ENCODE results near the gene SAP30BP.

The SAP30BP gene

DNA sequence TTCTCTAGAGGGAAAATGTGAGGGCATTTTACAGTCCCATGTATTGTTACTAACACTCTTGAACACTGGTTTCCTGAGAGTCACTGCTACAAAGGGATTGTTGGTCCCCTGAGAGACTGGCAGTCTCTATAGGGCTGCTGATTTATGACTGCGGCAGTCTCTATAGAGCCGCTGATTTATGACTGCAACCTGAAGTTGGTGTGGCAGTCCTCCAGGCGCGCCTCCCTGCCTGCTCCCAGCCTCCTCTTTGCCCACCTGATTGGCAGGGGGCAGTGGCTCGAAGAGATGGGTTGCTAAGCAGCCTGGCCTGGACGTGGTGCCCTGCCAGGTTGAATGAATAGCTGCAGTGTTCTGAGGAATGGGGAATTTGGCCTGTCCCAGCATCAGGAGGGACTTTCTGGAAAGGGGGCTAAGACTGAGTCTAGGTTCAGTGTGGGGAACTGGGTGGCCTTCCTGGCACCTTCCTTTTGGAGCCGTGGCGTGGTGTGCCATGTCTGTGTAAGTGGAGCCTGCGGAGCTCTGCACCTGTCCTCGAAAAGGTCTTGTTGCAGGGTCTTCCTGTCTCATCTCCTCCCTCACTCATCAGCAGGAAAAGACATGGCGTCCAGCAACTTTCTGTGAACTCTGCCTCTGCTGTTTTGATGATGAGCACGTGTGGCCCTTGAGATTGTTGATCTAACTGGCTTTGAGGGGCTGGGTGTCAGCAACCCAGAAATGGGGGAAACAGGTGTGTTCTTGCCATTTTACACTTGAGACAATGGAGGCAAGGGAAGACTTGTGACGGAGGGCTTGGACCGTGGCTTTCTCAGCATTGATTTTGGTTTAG lies 24.9 kb downstream of the SAP30BP start:
- DNase-seq = no peak

DNA sequence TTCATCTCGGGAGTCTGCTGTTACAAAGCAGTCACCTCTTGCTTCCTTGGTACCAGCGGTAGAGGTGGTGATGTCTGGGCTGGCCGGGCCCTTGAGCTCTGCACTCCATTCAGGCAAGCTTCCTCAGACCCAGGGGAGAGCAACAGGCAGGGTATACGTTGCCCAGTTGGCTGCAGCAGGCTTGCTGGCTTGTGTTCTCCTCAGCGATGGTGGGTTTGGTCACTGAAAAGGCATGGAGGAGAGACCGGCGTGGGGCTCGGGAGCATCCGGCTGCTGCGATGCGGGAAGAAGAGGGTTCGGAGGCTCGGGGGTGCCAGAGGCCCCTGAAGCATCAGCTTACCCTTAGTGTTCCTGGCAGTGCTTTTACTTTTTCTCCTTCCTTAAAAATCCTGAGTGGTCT lies 25.8 kb downstream of the SAP30BP start:
- DNase-seq = no peak

DNA sequence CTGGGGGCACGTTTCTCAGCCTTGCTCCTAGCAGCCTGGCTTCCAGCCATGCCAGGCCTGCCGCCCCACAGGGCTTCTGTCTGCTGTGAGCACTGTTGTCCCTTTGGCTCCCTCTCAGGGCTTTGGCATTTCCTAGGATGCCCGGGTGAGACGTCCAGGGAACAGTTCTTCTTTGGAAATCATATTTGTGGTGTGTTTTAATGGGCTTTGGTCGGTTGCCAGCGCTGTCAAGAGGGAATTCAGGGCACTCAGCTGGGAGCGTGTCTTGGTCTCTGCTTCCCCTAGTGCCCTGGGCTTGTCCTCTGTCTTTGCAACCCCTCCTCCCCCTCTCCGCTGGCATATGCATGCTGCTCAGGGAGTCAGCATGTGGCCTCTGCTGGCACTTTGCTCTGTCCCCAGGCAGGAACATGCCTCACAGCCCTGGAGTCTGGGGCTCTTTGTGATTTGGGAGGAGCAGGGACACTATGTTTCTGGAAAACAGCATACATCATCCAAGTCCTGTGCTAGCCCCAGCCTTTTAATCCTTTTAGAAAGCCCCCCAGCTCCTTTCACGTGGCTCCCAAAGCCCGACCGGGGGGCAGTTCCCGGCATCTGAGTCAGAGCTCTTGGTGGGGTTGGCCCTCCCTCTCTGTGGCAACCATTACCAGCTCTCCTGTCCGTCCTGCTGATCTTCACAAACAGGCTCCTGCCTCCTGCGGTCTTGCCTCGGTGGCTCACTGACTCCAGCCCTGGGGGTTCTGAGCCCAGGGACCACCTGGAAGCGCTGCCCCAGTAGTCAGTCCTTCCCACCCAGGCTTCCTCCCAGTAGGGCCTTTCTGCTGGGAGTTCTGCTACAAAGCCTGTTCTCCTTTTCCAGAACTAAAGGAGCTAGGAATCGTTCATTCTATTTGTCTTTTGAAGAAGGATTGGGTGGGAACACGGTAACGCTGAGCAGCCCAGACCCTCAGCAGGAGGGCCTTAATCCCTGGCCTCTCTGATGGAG lies 26.7 kb downstream of the SAP30BP start:
- peak; percentile 24 for DNase-seq

DNA sequence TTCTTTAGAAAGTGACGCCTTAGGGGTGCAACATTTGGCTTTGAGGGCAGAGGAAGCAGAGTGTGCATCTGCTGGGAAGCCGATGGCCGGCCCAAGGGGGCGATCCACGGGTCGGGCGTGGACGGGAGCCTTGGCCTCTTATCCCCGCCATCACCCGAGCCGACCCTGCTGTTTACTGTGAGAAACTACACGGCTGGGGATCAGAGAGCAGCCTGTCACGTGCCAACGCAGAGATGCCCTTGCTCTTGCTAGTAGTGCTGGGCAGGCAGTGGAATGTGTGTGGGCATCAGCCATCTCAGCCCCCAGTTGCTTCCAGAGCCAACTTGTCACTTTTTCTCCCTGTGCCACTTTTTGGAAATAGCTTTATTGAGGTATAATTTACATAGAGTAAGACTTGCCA lies 27.4 kb downstream of the SAP30BP start:
- DNase-seq = no peak

DNA sequence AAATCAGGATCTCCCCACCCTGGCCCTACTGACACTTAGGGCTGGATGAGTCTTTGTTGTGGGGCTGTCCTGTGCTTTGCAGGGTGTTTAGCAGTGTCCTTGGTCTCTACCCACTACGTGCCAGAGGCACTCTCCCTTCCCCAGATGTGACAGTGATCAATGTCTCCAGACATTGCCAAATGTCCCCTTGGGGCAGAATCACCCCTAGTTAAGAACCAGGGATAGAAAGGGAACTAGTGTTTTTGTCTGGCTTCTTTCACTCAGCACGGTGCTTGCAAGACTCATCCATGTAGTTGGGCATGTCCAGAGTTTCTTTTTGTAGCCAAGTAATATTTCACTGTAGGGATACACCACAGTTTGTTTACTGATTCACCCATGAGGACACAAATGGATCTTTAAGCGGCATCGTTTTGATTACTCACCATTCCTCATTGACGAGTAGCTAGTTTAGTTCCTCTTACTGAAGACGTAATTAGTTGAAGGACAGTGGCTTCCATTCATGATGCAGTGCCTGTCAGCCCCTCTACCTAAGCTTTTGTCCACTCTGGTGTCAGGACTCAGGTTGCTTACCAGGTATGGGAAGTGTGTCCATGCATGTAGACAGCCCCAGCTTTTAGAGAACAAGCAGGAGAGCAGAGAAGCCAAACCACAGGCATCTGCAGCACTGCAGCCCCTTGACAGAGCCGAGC lies 28.1 kb downstream of the SAP30BP start:
- DNase-seq = no peak

DNA sequence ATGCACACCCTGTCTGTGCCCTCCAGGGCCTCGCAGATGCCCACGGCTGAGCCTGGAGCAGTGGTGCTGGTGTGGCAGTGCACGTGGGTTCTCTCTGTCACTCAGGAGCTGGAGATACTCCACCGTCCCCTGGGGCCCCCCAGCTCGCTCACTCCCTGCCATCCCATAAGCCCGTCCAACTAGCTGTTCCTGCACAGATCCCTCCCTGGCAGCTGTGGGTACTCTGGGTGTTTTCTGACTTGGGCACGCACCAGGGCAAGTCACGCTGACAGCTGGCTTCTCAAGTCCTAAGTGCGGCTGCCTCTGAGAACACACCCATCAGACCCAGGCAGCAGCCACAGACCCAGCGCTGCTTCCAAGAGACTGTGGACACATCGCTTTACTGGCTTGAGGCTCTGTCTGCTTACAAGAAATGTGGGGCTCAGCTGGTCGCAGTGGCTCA lies 28.7 kb downstream of the SAP30BP start:
- DNase-seq = no peak

DNA sequence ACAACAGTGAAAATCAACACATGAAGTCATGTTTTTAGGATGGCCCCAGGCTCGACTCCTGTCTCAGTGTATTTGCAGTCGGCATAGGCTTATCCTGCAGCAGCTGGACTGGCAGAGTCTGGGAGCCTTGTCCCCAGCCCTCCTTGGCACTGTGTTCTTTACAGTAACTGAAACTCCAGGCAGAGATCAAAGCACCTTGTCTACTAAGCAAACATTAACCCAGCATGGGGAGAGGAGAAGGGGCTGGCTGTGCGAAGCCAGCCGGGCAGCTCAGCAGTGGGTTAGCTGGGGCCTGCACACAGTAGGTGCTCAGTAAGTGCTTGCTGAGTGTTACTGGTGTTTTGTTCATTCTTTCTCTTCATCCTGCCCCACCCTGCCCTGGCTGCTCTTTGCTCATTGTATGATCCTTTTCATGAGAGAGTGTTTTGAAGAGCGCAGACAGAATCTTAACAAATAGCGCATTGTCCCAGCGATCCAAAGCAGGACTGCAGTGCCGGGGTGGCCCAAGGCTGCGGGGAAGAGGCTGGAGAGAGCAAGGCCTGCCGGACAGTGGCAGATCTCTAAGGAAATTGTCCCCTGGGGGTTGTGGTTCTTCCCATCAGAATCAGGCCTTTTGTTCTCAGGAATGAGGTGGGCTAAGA lies 30.6 kb downstream of the SAP30BP start:
- no peak for DNase-seq

DNA sequence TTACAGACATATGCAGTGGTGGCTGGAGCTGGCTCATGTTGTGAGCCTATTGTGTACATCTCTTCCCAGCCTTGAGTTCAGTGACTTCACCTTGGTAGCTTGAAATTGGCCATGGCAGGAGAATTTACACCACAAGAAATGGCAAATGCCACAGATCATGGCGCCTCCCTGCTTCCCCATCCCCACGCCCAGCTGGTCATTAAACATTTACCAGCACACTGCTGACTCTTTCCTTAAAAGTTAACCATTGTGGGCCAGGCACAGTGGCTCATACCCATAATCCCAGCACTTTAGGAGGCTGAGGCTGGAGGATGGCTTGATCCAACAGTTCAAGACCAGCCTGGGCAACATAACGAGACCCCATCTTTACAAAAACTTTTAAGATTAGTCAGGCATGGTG lies 31.5 kb downstream of the SAP30BP start:
- DNase-seq = no peak

DNA sequence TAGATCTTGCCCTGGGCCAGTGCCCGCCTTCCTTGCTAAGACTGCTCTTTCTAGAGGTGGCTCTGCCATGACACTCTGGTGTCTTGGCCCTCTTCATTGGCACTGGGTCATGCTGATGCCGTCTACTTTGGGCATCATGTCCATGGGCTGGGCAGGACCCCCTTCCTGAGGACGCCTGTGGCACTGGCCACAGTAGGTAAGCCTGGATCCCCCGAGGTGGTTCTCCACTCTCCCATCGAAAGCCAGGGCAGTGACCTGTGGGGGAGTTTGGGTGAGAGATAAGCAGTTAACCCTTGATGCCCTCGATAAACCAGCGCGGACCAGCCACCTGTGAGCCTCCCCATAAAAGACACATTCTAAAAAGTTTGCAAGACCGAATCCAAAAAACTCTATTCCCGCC lies 34.1 kb downstream of the SAP30BP start:
- no peak for DNase-seq

DNA sequence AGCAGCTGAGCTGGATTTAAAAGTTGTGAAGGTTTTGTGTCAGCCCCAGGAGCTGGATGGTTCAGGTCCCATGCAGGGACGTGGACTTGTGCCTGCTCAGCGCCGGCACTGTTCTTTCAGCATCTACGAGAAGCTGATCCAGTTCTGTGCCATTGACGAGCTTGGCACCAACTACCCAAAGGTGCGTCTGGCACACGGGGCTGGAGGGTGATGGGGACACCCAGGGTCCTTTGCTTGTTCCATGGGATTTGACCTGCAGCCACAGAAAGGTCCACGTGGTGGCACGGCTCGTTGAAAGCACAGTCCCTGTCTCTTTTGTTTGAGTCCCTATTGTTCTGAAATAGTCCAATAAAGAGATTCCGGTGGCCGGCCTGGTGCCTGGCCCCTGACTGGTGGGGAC lies 36.1 kb downstream of the SAP30BP start:
- DNase-seq = no peak

DNA sequence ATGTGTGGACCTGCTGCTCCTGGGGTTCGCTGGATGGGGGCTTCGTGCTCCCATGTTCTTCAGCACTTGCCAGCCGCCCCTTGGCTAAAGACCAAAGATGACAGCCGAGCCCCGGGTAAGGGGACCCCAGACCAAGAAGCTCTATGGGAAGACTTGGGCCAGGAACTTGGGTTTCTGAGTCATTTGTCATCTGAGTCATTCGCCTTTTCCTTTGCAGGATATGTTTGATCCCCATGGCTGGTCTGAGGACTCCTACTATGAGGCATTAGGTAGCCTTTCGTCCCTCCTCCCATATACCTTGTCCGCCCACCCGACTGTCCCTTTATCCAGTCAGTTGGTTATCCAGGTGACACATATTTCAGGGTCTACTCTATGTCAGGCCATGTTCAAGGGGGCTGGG lies 36.5 kb downstream of the SAP30BP start:
- no peak for DNase-seq

DNA sequence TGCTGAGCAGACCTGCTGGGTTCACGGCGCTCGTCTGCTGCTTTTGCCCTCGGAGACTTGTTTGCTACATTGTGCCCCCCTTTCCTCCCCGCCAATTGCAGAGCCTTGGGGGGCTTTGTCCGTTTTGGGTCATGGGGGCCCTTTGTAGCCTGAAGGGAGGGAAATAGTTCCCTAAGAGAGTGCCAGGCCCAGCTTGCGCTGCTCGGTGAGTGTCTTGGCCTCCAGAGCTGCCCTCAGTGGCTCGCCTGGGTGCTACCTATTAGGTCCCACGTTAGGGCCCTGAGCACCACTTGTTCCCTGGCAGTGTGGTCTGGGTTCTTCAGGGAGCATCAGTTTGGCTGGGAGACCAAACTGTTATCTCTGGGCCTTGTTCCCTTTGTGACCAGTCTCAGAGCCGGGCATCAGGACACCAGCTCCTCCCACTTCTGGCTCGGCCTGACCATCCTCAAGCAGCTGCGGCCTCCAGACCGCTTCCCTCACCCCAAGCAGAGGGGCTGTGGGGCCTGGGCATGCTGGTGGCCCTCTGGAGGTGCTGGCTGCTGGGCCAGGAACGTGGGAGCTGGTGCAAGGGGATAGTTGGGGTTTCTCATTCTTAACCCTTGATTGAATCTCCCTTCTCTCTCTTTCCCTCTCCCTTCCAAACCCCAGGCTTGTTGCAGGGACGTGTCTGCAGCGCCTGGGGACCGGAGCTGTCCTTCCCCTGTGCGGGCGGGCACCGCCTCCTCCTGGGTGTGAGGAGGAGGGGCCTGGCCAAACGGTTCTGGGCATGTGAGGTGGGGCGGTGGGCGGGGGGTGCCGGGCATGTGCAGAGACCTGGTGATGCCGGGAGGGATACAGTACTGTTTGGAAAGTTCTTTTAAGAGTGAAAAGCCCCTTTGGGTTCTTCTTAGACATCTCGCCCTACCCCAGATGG lies 38.1 kb downstream of the SAP30BP start:
- no peak for DNase-seq

DNA sequence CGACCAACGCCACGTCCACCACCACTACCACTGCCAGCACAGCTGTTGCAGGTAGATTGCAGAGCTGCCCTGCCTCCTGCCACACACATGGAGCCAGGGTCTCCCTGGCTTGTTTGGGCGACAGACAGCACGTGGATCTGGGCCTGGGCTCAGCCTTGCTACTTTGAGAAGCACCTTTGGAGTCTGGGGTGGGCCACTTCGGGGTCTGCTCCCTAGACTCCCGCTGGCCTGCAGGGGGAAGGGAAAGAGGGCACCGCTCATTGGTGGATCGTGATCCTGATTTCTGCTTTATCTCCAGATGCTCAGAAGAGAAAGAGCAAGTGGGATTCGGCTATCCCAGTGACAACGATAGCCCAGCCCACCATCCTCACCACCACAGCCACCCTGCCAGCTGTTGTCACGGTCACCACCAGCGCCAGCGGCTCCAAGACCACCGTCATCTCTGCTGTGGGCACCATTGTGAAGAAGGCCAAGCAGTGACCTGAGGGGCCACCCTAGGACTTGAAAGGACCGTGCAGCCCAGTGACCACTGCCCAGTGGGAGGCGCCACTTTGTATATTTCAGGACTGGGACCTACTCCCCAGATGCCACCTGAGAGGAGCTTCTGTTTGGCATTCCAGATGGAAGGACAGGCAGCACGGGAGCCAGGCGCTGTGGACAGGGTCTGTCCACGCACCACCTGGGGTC lies 39.0 kb downstream of the SAP30BP start:
- DNase-seq = no peak

DNA sequence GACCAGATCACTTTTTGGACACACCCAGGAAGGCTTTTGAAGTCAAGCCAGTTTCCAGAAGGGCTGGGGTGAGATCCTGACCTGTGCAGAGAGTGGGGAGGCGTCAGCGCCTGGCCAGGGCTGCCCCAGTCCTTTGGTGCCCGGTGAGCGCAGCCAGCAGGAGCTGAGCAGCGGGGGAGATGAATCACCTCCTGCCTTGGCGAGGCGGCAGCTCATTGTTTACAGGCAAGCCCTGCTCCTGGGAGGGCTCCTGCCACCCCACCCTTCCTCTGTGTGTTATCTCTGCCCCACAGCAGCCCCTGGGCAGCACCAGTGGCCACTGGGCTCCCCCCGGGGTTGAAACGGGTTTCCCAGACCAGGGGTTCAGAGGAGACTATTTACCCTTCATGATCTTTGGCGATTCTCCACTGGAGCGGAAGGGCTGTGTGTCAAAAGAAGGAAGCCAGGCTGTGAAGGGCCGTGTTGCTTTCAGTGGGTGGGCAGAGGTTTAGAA lies 40.0 kb downstream of the SAP30BP start:
- DNase-seq = no peak

DNA sequence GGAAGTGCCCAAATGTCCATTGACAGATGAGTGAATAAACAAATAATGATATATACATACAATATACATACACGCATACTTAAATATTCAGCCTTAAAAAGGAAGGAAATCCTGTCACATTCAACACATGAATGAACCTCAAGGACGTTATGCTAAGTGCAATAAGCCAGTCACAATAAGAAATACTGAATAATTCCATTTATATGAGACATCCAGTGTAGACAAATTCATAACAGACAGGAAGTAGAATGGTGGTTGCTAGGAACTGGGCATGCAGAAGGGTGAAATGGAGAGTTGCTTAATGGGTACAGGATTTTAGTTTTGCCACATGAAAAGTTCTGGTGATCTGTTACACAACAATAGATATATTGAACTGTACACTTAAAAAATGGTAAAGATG lies 45.3 kb downstream of the SAP30BP start:
- no peak for DNase-seq

DNA sequence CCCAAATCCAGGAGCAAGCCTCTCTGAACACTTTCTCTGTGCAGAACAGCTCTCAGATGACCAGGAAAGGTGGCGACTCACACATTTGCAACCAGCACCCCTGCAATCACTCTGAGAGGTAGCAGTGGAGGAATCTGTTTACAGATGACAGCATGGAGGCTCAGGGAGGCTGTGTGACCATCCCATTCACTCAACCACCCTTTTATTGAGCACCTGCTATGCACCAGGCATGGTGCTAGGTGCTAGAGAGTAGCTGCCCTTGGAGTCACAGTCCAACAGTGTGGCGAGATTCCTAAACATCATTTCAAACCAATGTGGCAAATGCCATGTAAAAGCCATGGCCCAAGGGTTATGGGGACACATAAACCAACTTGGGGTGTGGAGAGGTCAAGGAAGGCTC lies 52.6 kb downstream of the SAP30BP start:
- DNase-seq = no peak

DNA sequence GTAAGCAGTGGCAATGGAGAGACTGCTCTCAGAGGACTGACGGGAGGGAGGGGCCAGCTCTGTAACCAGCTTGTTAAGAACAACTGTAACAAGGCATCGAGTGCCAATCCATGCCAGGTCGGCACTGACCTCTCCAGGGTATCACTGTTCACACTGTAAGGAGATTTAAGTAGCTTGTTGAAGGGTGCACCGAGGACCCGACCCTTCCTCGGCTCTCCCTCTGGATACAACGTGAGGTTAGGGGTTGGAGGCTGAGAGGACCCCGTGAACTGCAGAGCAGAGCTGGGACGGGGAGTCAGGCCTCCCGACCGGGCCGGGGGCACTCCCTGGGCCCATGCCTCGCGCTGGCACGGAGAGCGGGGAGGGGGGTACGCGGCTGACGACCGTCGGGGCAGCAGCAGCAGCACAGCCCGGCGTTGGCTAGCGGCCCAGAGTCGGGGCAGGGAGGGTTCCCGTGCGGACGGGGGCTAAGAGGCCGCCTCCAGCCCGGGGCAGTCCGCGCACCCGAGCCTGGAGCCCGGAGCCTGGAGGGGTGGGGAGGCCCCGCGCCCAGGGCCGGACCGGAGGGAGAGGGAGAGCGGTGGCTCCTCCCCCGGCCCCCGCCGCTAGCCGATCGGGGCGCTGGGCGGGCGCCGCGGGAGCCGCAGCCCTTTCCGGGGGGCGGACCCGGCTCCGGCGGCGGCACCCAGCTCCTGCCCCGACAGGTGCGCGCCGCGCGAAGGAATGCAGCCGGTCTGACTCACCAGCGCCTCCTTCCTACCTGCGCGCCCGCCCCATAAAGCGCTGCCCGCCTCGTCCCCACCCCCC lies 53.7 kb downstream of the SAP30BP start, which contains the start of gene ITGB4:
Gene ITGB4 (plus strand): TSS at position 804 of the 807 bp plus-strand sequence. CDS start 3,245 bp downstream, outside the sequence.
- no peak for DNase-seq

DNA sequence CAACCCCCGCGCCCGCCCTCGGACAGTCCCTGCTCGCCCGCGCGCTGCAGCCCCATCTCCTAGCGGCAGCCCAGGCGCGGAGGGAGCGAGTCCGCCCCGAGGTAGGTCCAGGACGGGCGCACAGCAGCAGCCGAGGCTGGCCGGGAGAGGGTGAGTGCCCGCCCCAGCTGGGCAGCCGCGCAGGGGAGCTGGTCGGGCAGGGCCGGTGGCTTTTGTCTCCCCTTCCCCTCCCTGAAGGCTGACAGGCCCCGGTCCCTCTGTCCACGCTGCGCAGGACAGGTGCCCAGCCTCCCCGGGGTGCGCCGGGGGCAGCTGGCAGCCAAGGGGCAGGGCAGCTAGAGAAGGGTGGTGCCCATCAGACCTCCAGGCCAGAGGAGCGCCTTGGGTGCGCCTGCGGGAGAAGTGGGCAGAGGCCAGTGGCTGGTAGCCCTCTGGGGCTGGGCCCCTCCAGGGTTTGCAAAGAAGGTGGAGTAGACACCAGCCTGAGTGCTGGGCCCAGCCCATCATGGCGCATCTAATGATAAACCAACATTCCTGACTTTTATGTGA lies 54.4 kb downstream of the SAP30BP start:
- DNase-seq = no peak

DNA sequence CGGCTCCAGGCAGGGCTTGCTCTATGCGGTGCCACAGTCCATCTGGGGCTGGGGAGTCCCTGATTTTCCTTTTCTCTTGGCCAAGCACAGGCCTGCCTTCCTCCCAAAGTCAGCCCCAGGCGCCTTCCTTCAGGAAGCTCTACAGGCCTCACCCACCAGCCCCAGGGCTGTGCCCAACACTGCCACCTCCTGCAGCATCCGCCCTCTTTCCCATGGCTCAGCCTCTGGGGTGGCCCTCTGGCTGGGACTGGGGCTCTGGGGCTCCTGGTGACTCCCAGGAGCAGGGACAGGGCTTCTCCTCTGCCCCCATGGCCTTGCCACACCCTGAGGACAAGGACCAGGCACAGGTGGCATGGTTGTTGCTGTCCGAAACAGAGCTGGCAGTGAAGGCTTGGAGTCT lies 54.9 kb downstream of the SAP30BP start:
- DNase-seq = no peak
